ENCODE results near the gene AACS. TPM values are rescaled to one million over a fixed set of nuclear protein-coding genes. Genes with fewer than 3 reads are reported as not detected.
"Not testable (repeated sequence)": the region's sequence is repeated elsewhere in the genome, so short reads cannot be mapped to it uniquely, and the experiment has no call there.

AACS gene
- total RNA-seq, 1 donor from 2014 or later: 22.6 TPM

DNA sequence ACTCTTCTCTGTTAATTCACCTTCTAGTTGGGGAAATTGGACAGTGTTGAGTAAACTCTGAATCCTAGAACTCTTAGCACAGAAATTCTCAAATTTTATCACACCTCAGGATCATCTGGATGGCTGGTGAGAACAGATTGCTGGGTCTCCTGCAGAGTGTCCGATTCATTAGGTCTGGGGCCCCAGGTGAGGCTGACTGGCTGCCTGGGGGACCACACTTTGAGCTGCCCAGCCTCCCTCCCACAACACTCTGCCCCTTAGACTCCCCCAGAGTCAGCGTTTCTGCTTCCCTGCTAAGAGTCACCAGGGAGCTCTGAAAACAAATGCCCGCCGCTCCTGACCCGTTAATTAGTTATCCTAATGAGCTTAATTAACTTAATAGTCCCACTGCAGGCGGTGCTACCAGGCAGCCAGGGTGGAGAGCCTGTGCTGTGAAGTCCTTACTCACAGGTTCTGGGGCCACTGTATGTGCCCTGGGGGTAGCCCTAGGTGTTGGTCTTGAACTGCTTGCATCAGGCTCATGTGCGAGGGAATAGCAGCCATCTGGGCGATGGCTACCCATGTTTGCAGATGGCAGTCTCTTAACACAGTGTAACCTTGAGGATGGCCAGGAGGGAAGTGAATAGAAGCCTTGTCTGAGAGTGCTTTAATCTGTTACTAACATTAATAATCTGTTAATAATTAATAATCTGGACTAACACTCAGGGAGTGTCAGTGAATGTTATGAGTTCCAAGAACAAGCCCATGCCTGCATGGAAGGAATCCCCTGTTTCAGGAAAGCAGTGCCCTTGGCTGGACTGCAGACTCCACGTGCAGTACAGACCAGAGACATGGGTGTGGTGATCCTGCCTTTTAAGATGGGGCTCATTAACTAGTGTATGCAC lies 35.6 kb downstream of the AACS start:
- Mint-ChIP-seq H3K9me3 (ENCODE audit: low read depth) (no peaks in the 10 kb centered on the region), H3K27me3 (ENCODE audit: low read depth) (no peaks in the 10 kb centered on the region), H3K36me3 (ENCODE audit: low read depth) (peaks cover 18% of the 10 kb centered on the region), H3K27ac (ENCODE audit: unreplicated experiment) (no peak overlapping the region), H3K4me3 (ENCODE audit: unreplicated experiment) (no peak overlapping the region), H3K4me1 (ENCODE audit: low read depth) (no peaks in the 10 kb centered on the region)
- TF ChIP-seq, protein P1, sequence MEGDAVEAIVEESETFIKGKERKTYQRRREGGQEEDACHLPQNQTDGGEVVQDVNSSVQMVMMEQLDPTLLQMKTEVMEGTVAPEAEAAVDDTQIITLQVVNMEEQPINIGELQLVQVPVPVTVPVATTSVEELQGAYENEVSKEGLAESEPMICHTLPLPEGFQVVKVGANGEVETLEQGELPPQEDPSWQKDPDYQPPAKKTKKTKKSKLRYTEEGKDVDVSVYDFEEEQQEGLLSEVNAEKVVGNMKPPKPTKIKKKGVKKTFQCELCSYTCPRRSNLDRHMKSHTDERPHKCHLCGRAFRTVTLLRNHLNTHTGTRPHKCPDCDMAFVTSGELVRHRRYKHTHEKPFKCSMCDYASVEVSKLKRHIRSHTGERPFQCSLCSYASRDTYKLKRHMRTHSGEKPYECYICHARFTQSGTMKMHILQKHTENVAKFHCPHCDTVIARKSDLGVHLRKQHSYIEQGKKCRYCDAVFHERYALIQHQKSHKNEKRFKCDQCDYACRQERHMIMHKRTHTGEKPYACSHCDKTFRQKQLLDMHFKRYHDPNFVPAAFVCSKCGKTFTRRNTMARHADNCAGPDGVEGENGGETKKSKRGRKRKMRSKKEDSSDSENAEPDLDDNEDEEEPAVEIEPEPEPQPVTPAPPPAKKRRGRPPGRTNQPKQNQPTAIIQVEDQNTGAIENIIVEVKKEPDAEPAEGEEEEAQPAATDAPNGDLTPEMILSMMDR (IDR thresholded peaks at IDR 0.05): no peak
- DNase-seq (ENCODE audit: low spot score): no peak

DNA sequence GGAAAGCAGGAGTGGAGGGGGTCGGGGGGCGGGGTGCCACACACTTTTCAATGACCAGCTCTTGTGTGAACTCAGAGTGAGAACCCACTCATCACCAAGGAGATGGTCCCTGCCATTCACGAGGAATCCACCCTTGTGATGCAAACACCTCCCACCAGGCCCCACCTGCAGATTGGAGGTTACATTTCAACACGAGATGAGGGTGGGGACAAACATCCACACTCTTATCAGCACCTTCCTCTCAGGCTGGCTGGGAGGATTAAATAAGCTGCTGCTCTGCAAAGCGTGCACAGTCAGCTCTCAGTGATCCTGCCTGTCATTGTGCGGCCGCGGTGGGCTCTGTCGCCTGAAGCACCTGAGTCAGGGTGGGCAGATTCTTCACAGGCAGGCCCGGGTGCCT lies 39.7 kb downstream of the AACS start:
- DNase-seq (ENCODE audit: low spot score): no peak
- Mint-ChIP-seq H3K27me3 (ENCODE audit: low read depth) (no peaks in the 10 kb centered on the region), H3K36me3 (ENCODE audit: low read depth) (peaks cover 31% of the 10 kb centered on the region), H3K4me1 (ENCODE audit: low read depth) (no peaks in the 10 kb centered on the region), H3K4me3 (ENCODE audit: unreplicated experiment) (no peak overlapping the region), H3K27ac (ENCODE audit: unreplicated experiment) (no peak overlapping the region), H3K9me3 (ENCODE audit: low read depth) (no peaks in the 10 kb centered on the region)
- TF ChIP-seq, protein P1 (IDR thresholded peaks at IDR 0.05): no peak

DNA sequence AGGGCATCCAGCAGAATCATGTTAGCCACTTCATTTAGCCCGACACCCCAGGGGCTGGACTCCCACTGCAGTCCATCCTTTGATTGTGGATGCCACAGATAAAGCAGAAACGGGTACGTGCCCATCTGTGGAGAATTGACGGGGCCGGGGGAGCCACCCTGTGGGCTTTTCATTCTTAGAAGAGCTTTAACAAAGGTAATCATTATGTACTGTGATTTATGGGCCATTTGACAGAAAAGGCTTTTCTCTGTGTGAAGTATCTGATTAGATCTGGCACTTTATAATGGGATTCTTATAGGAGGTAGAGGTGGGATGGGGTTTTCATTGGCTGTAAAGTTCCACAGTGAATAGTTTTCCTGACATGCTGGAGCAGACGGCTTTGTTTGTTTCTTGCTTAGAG lies 40.4 kb downstream of the AACS start:
- peaks cover 5% of the 10 kb centered on the region for H3K4me1 Mint-ChIP-seq (ENCODE audit: low read depth)
- no peak overlapping the region for H3K27ac Mint-ChIP-seq (ENCODE audit: unreplicated experiment)
- peaks cover 34% of the 10 kb centered on the region for H3K36me3 Mint-ChIP-seq (ENCODE audit: low read depth)
- DNase-seq (ENCODE audit: low spot score): no peak
- H3K27me3 Mint-ChIP-seq (ENCODE audit: low read depth): no peaks in the 10 kb centered on the region
- TF ChIP-seq, protein P1 (IDR thresholded peaks at IDR 0.05): no peak
- H3K4me3 Mint-ChIP-seq (ENCODE audit: unreplicated experiment): no peak overlapping the region
- H3K9me3 Mint-ChIP-seq (ENCODE audit: low read depth): no peaks in the 10 kb centered on the region

DNA sequence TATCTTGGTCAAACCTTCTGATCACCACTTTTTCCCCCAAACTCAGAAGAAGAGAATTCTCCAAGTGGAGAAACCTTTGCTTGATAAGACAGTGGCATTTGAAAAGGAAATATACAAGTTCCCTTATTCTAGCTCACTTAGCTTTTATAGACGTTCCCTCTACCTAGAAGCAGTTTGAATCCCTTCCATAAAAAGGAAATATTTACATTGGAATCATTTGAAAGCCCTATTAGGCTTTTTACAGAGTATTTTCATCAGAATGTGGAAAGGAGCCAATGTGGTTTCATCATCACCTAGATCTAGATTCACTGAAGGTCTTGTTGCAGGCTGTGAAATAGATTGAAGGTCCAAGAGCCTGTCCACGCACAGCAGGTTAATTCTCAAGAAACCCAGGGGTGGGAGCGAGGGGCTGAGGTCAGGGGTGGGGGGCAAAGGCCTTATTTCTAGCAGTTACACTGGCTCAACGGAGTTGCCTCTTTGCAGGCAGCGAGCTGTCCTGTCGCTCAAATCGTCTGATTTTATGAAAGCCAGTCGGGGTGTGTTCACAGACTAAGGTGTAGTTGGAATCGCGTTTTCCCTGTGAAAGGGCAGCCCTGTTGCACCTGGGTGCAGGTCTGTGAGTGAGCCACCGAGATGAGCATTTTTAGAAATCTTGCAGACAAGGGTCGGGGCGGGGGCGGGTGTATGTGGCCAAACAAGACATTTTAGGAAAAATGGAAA lies 45.6 kb downstream of the AACS start:
- Mint-ChIP-seq H3K27me3 (ENCODE audit: low read depth) (no peaks in the 10 kb centered on the region), H3K27ac (ENCODE audit: unreplicated experiment) (peak overlapping the region; percentile 89), H3K4me1 (ENCODE audit: low read depth) (peaks cover 18% of the 10 kb centered on the region), H3K4me3 (ENCODE audit: unreplicated experiment) (no peak overlapping the region), H3K36me3 (ENCODE audit: low read depth) (peaks cover 25% of the 10 kb centered on the region), H3K9me3 (ENCODE audit: low read depth) (no peaks in the 10 kb centered on the region)
- TF ChIP-seq, protein P1 (IDR thresholded peaks at IDR 0.05): no peak
- no peak for DNase-seq (ENCODE audit: low spot score)

DNA sequence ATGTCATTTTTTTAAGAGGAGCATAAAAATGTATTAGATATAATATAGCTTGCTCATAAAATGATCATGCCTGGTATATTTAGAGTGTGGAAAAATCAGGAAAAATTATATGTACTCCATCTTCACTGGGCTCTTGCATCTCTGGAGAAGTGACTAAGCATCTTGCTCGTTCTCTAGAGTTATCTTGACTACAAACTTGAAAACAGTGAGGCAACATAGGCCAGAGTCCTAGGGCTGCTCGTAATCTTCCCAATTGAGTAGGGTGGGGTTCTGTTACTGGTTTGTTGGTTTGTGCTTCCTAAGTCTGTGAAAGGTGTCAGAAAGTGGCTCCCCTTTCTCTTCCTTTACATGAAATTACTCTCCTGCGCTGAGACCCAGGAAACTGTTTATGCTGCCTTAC lies 46.2 kb downstream of the AACS start:
- Mint-ChIP-seq H3K4me1 (ENCODE audit: low read depth) (peaks cover 18% of the 10 kb centered on the region), H3K36me3 (ENCODE audit: low read depth) (peaks cover 25% of the 10 kb centered on the region), H3K9me3 (ENCODE audit: low read depth) (no peaks in the 10 kb centered on the region), H3K27ac (ENCODE audit: unreplicated experiment) (peak overlapping the region; percentile 52), H3K27me3 (ENCODE audit: low read depth) (no peaks in the 10 kb centered on the region), H3K4me3 (ENCODE audit: unreplicated experiment) (no peak overlapping the region)
- TF ChIP-seq, protein P1 (IDR thresholded peaks at IDR 0.05): no peak
- no peak for DNase-seq (ENCODE audit: low spot score)

DNA sequence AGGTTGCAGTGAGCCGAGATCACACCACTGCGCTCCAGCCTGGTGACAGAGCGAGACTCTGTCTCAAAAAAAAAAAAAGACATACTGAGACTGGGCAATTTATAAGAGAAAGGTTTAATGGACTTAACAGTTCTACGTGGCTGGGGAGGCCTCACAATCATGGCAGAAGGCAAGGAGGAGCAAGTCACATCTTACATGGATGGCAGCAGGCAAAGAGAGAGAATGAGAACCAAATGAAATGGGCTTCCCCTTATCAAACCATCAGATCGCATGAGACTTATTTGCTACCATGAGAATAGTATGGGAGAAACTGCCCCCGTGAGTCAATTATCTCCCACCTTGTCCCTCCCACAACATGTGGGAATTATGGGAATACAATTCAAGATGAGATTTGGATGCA lies 47.4 kb downstream of the AACS start:
- DNase-seq (ENCODE audit: low spot score); H3K27ac Mint-ChIP-seq (ENCODE audit: unreplicated experiment); H3K9me3 Mint-ChIP-seq (ENCODE audit: low read depth); H3K4me3 Mint-ChIP-seq (ENCODE audit: unreplicated experiment); H3K27me3 Mint-ChIP-seq (ENCODE audit: low read depth): not testable (repeated sequence)
- peaks cover 18% of the 10 kb centered on the region for H3K4me1 Mint-ChIP-seq (ENCODE audit: low read depth)
- peaks cover 19% of the 10 kb centered on the region for H3K36me3 Mint-ChIP-seq (ENCODE audit: low read depth)

All from chondrocyte (in vitro differentiated cells).